Measurements from ENCODE around the gene SIGLEC11.

Gene SIGLEC11

GRCh38 chr19:49952906-49953305, 8.1 kb downstream of the SIGLEC11 start:
- DNase-seq (ENCODE audit: extremely low read depth, insufficient read length): no peak
- TF ChIP-seq CTCF (IDR thresholded peaks at IDR 0.05; ENCODE audit: insufficient read depth, low read length, poor library complexity, severe bottlenecking): no peak
- Histone ChIP-seq H3K4me3 (replicated peaks; ENCODE audit: low read depth, low read length) (no peak overlapping the region), H3K36me3 (ENCODE audit: control insufficient read depth, insufficient read depth, low read length) (no peaks in the 10 kb centered on the region), H3K27me3 (replicated peaks; ENCODE audit: control insufficient read depth, insufficient read depth, low read length) (no peaks in the 10 kb centered on the region)

GRCh38 chr19:49952479-49952836, 8.5 kb downstream of the SIGLEC11 start:
- H3K27me3 ChIP-seq (replicated peaks; ENCODE audit: control insufficient read depth, insufficient read depth, low read length): no peaks in the 10 kb centered on the region
- no peak overlapping the region for H3K4me3 ChIP-seq (replicated peaks; ENCODE audit: low read depth, low read length)
- no peak for TF ChIP-seq CTCF (IDR thresholded peaks at IDR 0.05; ENCODE audit: insufficient read depth, low read length, poor library complexity, severe bottlenecking)
- H3K36me3 ChIP-seq (ENCODE audit: control insufficient read depth, insufficient read depth, low read length): no peaks in the 10 kb centered on the region
- no peak for DNase-seq (ENCODE audit: extremely low read depth, insufficient read length)

GRCh38 chr19:49951806-49952478, 9.0 kb downstream of the SIGLEC11 start:
- H3K27me3 ChIP-seq (replicated peaks; ENCODE audit: control insufficient read depth, insufficient read depth, low read length): no peaks in the 10 kb centered on the region
- H3K36me3 ChIP-seq (ENCODE audit: control insufficient read depth, insufficient read depth, low read length): no peaks in the 10 kb centered on the region
- TF ChIP-seq CTCF (IDR thresholded peaks at IDR 0.05; ENCODE audit: insufficient read depth, low read length, poor library complexity, severe bottlenecking): no peak
- no peak overlapping the region for H3K4me3 ChIP-seq (replicated peaks; ENCODE audit: low read depth, low read length)
- DNase-seq (ENCODE audit: extremely low read depth, insufficient read length): no peak

- Histone ChIP-seq H3K4me3 (replicated peaks; ENCODE audit: low read depth, low read length) (no peak overlapping the region), H3K27me3 (replicated peaks; ENCODE audit: control insufficient read depth, insufficient read depth, low read length) (no peaks in the 10 kb centered on the region), H3K36me3 (ENCODE audit: control insufficient read depth, insufficient read depth, low read length) (no peaks in the 10 kb centered on the region)
- no peak for DNase-seq (ENCODE audit: extremely low read depth, insufficient read length)
- TF ChIP-seq CTCF (IDR thresholded peaks at IDR 0.05; ENCODE audit: insufficient read depth, low read length, poor library complexity, severe bottlenecking): no peak
Observed at GRCh38 chr19:49950956-49951526, 9.9 kb downstream of the SIGLEC11 start.

- H3K36me3 ChIP-seq (ENCODE audit: control insufficient read depth, insufficient read depth, low read length): no peaks in the 10 kb centered on the region
- H3K27me3 ChIP-seq (replicated peaks; ENCODE audit: control insufficient read depth, insufficient read depth, low read length): no peaks in the 10 kb centered on the region
- no peak for DNase-seq (ENCODE audit: extremely low read depth, insufficient read length)
- TF ChIP-seq CTCF (IDR thresholded peaks at IDR 0.05; ENCODE audit: insufficient read depth, low read length, poor library complexity, severe bottlenecking): no peak
- H3K4me3 ChIP-seq (replicated peaks; ENCODE audit: low read depth, low read length): no peak overlapping the region
Observed at GRCh38 chr19:49950590-49950948, 10.4 kb downstream of the SIGLEC11 start.
